ENCODE results near the gene SCD5.

SCD5 gene

DNA sequence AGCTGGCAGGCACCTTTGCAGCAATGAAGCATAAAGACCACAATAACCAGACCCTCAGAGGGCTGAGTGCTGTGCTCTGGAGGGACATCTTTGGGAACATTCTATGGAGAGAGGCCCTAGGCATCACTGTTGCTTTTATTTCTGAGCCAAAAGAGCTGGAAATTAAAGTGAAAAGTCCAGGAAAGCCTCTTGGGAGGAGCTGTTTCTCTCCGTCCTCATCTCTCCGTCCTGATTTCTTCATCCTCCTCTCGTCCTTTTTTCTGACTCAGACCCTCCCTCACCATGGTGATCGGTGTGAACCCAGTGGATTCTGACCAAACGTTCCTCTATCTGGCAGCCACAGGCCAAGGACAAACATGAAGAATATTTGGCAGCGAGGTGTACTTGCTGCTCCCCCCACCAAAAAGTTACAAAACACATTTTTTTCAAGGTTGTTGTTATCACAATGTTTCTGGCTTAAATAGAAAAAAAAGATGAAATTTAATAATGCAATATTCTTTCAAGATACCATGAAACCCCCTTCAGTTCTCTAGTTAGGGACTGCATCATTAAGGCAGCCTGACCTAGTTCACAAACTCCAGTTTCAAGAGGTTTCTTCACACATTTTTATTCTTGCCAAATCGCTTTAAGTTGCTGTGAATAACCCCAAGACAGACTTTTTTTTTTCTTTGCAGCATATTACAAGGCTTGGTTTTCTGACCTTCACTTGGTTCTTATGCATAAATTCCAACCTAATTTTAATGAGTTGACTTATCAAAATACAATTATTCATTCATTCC is 80.2 kb downstream of the SCD5 start:
- no peak for DNase-seq

DNA sequence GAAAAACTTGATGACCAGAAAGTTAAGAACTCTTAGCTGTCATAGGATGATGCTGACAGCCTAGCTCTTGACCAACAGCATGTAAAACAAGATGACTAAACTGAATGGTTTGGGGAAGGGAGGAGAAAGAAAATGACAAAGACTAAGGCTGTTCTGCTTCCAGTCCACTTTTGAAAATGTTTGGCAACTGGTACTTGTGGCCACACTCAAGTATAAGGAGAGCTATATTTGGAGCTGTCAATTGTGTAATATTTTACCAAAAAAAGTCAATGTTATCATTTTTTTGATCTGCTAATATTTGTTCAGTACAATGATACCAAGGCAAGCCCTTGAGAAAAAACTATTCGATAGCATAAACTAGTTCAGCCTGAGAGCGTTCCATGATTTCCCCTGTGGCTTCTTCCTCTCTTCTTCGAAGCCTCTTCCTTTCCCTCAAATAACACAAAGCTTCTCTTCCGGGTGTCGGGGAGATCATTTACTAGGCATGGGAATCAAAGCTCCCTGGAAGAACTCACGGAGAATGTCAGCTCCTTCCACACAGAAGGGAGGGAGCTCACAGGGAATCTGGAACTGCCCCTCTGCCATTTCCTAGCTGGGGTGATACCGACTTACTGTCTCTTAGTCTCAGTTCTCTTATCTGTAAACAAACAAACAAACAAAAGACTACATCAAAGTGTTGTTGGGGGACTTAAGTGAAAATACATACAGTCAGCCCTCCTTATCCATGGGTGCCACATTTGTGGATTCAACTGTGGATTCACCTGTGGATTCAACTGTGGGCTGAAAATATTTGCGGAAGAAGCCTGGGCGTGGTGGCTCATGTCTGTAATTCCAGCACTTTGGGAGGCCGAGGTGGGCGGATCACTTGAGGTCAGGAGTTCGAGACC is 82.6 kb downstream of the SCD5 start:
- DNase-seq, result no peak

DNA sequence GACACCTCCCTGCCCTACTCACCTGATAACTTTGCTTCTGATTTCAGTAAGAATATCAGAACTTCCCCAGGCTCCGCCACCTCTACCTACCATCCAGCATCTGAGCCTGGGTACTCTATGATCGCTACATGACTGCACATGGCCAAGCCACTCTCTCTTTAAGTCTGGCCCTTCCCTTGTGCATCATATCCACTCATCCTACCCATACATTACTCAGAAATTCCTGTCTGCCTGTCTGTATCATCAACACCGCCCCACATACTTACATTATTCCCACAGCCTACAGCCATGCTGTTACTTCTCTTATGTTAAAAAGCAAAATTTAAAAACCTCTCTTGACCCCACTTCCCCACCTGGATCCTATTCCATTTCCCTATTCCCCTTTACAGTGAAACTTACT is 84.7 kb downstream of the SCD5 start:
- no peak for DNase-seq

DNA sequence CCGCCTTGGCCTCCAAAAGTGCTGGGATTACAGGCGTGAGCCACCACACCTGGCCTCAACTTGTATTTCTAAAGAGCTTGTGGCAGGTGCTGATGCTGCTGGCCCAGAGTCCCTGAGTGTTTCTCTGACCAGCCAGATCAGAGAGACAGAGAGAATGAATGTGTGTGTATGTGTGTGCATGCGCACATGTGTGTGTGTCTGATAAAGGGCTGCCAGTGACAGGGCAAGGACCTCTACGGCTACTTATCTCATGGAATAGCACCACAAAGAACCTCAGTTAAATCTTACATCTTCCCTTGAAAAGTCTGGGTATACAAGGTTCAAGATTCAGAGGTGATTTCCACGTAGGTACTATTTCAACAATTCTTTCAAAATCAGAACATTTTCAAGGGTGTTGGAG is 86.0 kb downstream of the SCD5 start:
- no peak for DNase-seq

DNA sequence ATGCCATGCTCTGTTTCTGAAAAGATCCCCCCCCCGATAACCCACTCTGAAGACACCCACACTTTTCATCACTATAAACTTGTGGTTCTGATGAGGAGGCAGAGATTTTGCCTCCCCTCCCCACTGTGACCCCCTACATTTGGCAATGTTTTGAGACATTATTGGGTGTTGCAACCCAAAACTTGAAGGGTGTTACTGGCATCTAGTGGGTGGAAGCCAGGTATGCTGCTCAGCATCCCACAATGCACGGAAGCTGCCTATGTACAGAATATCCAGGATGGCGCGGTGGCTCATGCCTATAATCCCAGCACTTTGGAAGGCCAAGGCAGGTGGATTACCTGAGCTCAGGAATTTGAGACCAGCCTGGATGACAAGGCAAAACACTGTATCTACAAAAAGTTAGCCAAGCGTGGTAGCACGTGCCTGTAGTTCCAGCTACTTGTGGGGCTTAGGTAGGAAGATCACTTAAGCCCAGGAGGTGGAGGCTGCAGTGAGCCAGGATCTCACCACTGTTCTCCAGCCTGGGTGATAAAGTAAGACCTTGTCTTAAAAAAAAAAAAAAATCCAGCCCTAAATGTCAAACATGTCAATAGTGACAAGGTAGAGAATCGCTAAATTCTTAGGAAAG is 87.3 kb downstream of the SCD5 start:
- DNase-seq, result no peak

DNA sequence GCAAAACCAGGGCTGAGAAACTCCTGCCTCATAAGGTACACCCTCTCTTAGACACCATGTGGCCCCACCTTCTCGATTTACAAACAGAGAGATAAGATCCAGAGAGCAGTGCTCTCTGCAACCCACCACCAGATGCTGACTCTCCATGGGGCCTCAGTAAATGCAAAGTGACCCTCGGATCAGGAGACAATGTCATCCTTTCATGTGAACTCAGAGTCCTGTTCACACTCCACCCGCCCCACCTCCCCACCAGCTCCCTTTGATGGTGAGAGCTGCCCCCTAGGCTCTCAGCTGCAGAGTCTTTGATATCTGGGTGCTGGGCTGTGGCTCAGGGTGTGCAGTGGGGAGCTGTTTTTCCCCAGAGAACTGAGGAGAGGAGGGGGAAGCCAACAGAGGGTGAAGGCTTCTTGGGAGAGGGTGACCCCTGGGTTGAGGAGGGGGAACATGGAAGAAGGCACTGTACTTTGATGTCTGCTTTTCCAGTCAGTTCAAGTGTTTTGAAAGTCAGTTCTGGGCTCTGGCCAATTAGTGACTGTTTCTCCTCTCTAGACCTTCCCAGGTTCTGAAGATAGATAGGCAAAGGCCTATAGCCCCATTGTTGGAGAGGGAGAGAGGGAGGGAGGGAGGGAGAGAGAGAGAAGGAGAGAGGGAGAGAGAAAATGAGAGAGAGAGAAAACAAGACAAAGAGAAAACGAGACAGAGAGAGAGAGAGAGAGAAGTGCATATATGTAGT is 88.2 kb downstream of the SCD5 start:
- no peak for DNase-seq

DNA sequence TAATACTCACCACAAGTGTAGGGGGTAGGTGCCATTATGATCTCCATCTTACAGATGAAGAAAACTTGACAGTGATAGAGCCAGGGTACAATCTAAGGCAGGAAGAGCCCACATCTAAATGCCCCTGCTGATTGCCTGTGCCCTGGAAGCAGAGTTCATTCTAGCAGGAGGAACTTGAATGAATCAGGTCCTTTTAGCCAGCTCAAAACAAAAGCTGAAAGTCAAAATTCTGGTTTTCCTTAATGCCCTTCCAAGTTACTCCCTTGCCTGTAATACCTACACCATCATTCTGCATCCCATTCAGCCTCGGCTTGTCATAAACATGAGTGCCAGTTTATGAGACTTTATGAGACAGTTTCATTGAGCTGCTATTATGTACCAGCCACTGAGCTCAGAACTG is 89.6 kb downstream of the SCD5 start:
- no peak for DNase-seq

DNA sequence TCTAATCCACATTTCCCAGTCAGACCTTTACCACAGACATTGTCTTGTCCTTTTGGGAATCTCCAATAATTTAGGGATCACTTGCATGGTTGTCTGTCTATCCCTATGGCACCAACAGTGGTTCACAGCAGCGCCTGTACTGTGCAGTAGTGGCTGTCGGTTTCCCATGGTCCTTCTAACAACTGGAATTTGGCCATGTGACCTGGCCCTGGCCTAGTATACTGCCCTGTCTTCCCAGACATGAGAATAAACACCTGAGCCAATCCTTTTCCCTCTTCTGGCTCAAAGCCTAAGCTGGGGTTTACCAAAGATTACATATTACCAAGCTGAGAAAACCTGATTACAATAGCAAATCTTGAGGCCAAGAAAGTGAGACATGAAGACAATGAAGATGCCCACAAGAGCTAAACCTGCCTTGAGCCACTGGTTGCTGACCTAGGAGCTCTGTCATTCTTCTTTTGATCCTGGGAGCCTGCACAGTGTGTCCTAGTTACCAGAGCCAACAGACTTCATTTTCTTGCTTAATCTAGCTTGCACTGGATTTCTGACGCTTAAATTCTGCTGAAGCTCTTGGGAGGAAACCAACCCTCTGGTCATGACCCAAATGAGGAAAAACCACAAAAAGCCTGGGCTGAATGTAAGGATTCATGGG is 92.1 kb downstream of the SCD5 start:
- DNase-seq, result no peak

DNA sequence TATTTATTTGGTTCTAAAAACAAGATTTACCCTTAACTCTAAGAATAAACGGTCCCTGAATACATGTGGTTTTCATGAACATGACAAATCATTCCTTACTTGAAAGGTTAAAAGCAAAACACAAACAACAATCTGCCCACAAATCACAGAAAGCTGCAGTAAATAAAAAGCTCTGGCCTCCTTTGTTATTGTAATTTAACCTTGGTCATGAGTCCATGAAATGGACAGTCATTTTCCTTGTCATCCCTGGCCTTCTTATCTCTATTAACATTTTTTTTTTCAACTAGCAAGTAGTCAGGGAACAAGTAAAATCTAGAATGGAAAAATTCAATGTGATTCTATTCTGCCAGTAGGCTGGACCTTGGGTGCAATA is 92.7 kb downstream of the SCD5 start:
- no peak for DNase-seq

DNA sequence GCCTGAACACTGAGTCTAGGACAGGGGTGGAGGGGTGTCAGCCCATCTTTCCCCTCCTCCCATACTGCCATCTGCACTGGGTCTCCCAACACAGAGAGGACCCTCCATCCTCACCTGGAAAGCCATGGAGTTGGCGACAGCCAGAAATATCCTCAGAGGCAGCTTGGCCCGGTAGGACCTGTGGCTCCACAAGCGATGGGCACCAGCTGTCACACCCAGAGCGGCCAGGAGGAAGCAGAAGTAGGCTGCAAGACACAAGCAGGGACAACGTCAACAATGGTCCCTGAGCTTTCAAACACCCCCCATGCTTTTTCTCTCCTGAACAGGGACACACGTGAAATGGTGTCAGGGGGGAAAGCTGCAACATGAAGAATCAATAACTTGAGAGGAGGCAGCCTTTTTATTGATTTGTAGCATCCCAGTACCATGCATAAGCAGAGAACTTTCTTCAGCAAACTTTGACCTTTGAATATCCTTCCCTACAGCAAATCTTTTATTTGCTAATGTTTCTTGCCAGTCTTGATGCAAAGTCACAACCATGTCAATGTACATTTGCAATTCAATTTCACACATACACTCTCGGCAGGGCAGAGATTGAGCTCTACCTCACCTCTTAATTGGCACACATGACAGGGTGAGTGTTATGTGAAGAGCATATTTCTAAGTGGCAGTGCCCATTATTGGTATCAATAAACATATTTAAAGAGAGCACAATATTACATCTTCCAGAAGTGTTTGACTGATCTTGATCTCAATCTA is 93.2 kb downstream of the SCD5 start:
- DNase-seq, result no peak

DNA sequence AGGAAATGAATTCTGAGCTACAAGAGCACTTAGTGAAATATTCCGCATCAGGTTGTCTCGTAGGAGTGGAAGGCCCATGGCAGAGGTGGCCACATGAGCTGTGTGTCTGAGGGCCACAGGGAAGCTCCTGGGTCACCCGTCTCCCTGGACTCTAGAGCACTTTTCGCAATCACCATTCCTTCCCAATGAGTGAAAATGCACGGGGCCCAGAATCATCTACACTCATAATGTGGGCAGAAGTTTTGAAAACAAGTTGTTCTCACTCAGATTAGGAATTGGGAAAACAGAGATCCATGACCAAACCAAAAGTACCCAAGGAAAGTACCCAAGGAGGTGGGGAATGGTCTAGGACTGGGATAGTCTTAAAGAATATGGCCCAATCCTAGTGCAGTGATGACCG is 94.4 kb downstream of the SCD5 start:
- no peak for DNase-seq

DNA sequence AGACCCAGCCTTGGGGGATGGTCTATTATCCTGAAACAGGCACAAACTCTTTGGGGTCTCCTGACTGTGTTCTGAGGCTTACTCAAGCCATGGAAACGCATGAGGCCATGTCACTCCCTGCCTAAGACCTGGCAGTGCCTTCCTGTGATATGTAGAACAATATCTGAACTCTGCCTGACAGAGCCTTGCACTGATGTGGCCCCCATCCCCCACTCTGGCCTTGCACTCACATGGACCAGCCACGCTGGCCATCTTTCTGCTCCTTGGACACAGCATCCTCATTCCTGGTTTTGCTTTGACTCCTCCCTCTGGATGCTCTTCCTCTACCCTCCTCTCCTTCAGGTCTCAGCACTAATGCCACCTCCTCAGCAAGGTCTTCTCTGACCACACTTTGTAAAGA is 100.2 kb downstream of the SCD5 start:
- no peak for DNase-seq

DNA sequence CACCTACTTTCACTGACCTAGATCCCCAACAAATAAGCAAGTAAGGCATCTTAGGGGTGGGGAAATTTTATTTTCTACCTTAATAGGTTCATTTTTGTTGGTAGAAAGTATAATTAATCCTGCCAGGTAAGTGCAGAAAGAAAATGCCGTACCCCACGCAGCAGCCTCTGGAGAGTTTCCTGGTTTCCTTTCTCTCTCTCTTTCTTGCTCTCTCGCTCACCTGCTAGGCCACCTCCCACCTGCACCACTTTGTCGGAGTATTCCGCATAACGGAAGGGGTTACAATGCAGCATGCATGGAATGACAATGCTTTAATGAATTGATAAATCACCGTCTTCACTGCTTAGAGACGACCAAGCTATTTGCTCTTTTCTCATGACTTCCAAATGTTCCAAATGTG is 101.0 kb downstream of the SCD5 start:
- no peak for DNase-seq

DNA sequence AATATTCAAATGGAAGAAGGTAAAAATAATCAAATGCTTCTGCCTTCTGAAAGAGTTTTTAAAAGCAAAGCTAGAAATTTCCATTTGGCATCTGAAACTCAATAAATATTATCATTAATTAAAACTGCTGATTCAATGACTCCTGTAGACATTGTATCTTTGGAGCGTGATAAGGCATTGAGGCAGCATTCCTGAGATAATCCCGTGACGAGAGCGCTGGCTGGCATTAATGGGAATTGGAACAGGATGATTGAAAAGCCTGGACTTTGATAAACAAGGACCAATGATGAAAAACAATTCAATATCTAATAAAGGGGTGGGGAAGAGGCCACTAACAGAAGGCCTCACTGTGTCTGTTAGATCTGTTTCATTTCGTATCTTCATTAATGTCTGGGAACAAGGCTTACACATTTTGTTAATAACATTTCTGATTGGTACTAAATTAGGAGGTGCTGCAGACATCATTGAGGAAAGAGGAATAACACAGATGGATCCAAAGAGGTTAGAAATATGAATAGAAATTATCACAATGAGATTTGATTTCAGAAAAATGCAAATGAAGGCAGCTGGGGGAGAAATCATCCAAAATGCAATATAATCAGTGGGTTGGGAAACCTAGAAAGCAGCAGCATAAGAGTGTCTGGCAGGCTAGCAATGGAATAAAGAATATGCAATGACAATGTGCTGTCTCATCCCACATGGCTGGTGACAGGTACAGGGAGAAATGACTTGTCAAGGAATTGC is 102.3 kb downstream of the SCD5 start:
- no peak for DNase-seq

DNA sequence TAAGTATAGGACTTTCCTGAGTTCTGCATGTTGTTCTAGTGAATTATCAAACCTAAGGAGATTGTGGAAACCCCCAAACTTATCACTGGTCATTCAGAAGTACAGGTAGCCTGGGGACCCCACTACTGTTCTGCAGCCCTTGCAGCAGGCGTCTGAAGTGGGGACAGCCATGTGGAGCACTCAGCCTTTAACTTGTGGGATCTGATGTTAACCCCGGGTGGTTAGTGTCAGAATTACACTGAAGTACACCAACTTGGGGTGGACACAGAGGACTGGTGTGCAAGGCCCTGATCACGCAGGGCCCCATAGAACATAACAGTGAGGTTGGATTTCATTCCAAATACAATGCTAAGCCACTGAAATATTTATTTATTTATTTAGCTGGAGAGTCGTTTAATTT is 103.7 kb downstream of the SCD5 start:
- no peak for DNase-seq

DNA sequence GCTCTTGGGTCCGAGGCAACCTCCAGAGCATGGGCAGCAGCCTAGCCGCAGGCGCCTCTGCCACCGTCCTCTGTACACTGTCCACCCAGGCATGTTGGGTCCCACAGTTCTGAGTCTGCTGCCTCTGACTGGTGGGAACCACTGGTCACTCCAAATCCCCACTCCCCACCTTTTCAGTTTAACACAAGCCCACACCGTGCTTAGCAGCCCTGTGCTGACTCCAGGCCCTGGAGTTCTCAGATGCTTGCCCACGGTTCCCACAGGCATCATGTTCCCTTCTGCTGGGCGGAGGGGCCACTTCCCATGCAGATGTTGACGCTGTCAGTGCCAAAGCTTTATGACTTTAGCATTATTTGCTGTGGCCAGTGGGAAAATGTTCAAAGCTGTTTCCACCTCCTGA is 104.5 kb downstream of the SCD5 start:
- no peak for DNase-seq

DNA sequence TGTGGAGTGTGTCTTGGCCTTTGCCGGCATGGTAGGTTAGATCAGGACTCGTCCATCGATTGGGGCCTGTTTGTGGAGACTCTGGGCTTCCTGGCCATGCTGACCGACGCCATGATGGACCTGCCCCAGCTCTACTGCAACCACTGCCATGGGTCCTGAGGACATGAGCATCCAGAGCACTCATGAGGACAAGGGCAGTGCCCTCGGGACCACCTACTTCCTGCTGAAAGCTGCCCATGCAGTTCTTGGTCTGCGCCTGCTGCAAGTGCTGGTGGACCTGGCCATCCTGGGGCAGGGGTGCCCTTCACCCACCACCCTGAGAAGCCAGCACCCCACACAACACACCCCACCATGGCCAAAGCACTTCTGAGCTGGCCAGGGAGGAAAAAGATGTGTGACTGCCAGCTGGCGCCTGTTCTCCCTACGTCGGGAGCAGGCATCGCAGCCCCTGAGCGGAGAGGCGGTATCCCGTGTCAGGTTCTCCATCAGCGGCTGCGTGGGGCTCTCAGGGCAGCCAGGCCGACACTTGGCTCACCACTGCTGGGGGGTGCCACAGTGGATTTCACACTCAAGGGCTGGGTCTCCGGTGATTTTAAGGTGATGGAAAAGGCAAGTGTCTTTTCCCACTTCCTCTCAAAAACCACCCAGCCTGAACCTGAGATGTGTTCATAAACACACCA is 106.4 kb downstream of the SCD5 start:
- DNase-seq, result no peak

DNA sequence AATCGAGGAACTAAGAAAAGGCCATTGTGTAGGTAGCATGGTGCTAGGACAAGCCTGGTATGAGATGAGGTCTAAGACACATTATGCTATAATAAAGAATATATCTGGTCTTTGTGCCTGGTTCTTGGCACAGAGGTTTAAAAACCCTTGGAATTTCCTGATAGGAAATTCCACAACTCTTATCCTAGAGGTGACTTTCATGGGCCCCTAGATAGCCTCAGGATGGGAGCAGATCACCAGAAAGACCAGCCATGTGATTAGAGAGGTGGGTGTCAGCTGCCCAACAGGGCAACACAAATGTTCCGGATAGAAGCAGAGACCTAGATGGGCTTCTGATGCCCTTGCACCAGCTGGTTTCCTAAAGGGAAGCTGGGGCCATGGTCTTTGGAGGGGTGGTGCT is 107.2 kb downstream of the SCD5 start:
- DNase-seq, result no peak

DNA sequence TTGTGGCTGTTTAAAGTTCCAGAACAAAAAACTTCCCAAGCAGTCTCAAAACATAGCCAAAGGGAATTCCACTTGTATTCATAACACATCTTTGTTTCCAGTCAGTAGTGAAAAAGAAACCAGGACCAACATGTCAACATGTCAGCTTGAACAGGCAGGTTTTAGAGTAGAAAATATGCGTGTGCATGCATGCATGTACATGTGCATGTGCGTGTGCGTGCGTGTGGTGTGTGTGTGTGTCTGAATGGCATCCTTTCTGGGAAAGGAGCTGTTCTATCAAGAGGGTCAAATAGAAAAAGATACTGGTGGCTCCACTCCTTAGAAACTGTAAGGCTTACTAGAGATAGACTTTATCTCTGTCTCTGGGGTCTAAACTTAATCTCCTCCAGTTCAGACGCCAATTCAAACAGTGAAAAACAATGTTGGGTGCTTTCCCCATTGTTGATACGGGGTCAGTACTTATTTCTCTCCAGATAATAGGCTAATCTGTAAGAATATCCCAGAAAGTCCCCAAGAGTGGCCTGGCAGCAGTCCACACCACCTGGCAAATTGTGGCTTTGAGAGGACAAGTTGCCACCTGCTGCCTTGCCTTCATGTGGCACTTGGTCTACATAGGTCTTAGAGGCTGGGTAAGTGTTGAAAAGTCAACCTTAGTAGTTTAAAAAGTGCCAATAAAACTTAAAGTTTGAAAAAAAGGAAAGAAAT is 110.4 kb downstream of the SCD5 start:
- DNase-seq, result no peak

DNA sequence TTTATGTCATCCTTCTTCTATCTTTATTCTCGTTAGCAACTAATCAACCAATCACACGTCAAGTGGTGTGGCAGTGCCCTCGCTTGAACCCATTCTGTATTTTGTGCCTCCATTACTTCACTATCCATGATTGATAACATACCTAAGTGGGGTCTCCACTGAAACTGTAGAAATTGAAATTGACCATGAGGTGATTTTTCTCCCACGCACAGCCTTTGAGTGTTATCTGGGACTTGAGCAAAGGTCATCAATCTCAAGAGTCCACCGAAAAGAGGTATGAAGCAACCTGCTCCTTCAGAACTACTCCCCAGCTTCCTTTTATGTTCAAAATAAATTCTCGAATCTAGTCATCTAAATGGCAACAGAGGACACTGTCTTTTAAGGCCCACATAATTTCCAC is 111.1 kb downstream of the SCD5 start:
- no peak for DNase-seq

Measured in activated gamma-delta T cell treated with Interleukin-2 at 50 U/mL for 16 hours (primary cell).